Endothelial cell of umbilical vein (primary cell): Measurements from ENCODE around the gene ARHGAP28. TPM values are rescaled to one million over a fixed set of nuclear protein-coding genes. Genes with fewer than 3 reads are reported as not detected.

Source experiments
- BruUV-seq: library from RNA; stranded (reverse); fragments of 400-500 nt; replicated peaks from 2 replicates; lab custom pipeline; 2021; lab: Mats Ljungman, UMichigan
- CTCF ChIA-PET: fragments of 300-600, 350-600 bp; sonication (Branson Sonifier 250); formaldehyde crosslinking; loops from one replicate; lab custom pipeline; 2021; ENCODE audit warnings: antibody characterized with exemption, inconsistent platforms; lab: Charles Lee
- POLR2A ChIA-PET: fragments of 300-600, 350-600 bp; sonication (Branson Sonifier 250); formaldehyde crosslinking; loops from one replicate; lab custom pipeline; 2021; ENCODE audit warnings: antibody characterized with exemption, inconsistent platforms; lab: Charles Lee
- DNase-seq: peaks from one replicate; pipeline ENCODE4 v3.0.0-alpha.2; 2011; ENCODE audit warnings: low read depth, low spot score
- FAIRE-seq: peaks from 2 replicates; lab custom pipeline; 2011; peaks lifted over from hg19 to GRCh38; lab: Jason Lieb, UNC
- H2AFZ ChIP-seq: 2 replicates; pipeline ENCODE4 v1.6.0; 2012; ENCODE audit warnings: low read depth, low read length, control low read depth, inconsistent platforms
- H3K27ac ChIP-seq: 2 replicates; pipeline ENCODE4 v1.5.1; 2011; ENCODE audit warnings: low read depth, mild to moderate bottlenecking, control low read depth, low read length, moderate library complexity; ENCODE audit not compliant: insufficient read depth
- H3K27me3 ChIP-seq, 2 experiments: 2 replicates each; pipeline versions ENCODE4 v1.6.0 to v1.6.1; 2011; ENCODE audit warnings: low read length in 2 of 2, mixed read lengths in 1 of 2; ENCODE audit not compliant: control insufficient read depth in 2 of 2, insufficient read depth in 2 of 2
- H3K36me3 ChIP-seq, 2 experiments: 2 replicates in 1 of 2; 3 replicates in 1 of 2; pipeline ENCODE4 v1.5.1; 2011; ENCODE audit warnings: low read length in 2 of 2, mild to moderate bottlenecking in 1 of 2, moderate library complexity in 1 of 2; ENCODE audit not compliant: control insufficient read depth in 2 of 2, insufficient read depth in 2 of 2; ENCODE audit errors: extremely low read depth in 1 of 2
- H3K4me1 ChIP-seq: 3 replicates; pipeline ENCODE4 v1.5.1; 2011; ENCODE audit warnings: mild to moderate bottlenecking, low read length; ENCODE audit not compliant: control insufficient read depth, insufficient read depth; ENCODE audit errors: extremely low read depth
- H3K4me2 ChIP-seq: 2 replicates; pipeline ENCODE4 v1.6.1; 2011; ENCODE audit warnings: low read length, control low read depth, mixed read lengths; ENCODE audit not compliant: insufficient read depth
- H3K4me3 ChIP-seq, 3 experiments: fragments of 200-600 bp in 1 of 3; sonication (generic), shearing (Covaris generic) in 1 of 3; replicated peaks in 1 of 3; 2 replicates each; pipeline ENCODE4 v1.5.1; 2011 to 2016; ENCODE audit warnings: control low read depth in 3 of 3, low read length in 3 of 3, mild to moderate bottlenecking in 2 of 3, inconsistent platforms in 1 of 3, low read depth in 1 of 3, moderate library complexity in 1 of 3; ENCODE audit not compliant: insufficient read depth in 1 of 3
- H3K79me2 ChIP-seq: 2 replicates; pipeline ENCODE4 v1.6.0; 2012; ENCODE audit warnings: low read length, inconsistent platforms; ENCODE audit not compliant: control insufficient read depth, insufficient read depth
- H3K9ac ChIP-seq: replicated peaks from 2 replicates; pipeline ENCODE3; 2011; ENCODE audit warnings: low read length, control low read depth; ENCODE audit not compliant: insufficient read depth; ENCODE audit errors: extremely low read depth
- H3K9me1 ChIP-seq: replicated peaks from 3 replicates; pipeline ENCODE4 v1.6.0; 2011; ENCODE audit warnings: mild to moderate bottlenecking, low read length; ENCODE audit not compliant: control insufficient read depth, insufficient read depth; ENCODE audit errors: extremely low read depth
- H3K9me3 ChIP-seq: replicated peaks from 2 replicates; pipeline ENCODE4 v1.5.1; 2012; ENCODE audit warnings: low read length, inconsistent platforms; ENCODE audit not compliant: control insufficient read depth, insufficient read depth
- H4K20me1 ChIP-seq: replicated peaks from 2 replicates; pipeline ENCODE3; 2011; ENCODE audit warnings: mild to moderate bottlenecking, low read length; ENCODE audit not compliant: control insufficient read depth, insufficient read depth; ENCODE audit errors: extremely low read depth
- CTCF ChIP-seq, 2 donors: IDR thresholded peaks; 1 replicate in 1 of 2; 2 replicates in 1 of 2; pipeline ENCODE4 v1.5.1; 2011; ENCODE audit warnings: low read length in 2 of 2, mild to moderate bottlenecking in 2 of 2, moderate library complexity in 2 of 2, control low read depth in 1 of 2, inconsistent platforms in 1 of 2, low read depth in 1 of 2; ENCODE audit not compliant: insufficient read depth in 1 of 2; ENCODE audit errors: extremely low read depth in 1 of 2
- EZH2 ChIP-seq: IDR thresholded peaks from 2 replicates; pipeline ENCODE4 v1.6.1; 2012; ENCODE audit warnings: borderline replicate concordance, low read depth, mild to moderate bottlenecking, moderate library complexity, low read length, inconsistent platforms; ENCODE audit not compliant: severe bottlenecking
- FOS ChIP-seq: IDR thresholded peaks from 2 replicates; pipeline ENCODE4 v1.6.1; 2011; ENCODE audit warnings: mild to moderate bottlenecking, low read length, moderate library complexity, borderline replicate concordance; ENCODE audit not compliant: insufficient read depth
- GATA2 ChIP-seq: IDR thresholded peaks from 2 replicates; pipeline ENCODE4 v1.7.0; 2011; ENCODE audit warnings: low read depth, mild to moderate bottlenecking, moderate library complexity, mixed read lengths, low read length; ENCODE audit not compliant: insufficient read length, insufficient read depth
- JUN ChIP-seq: IDR thresholded peaks from 2 replicates; pipeline ENCODE4 v1.6.1; 2011; ENCODE audit warnings: borderline replicate concordance, low read depth; ENCODE audit not compliant: insufficient read length, insufficient read depth
- MYC ChIP-seq: IDR thresholded peaks from one replicate; pipeline ENCODE4 v1.6.1; 2011; ENCODE audit warnings: mild to moderate bottlenecking, low read depth, low read length
- POLR2A ChIP-seq: IDR thresholded peaks from 2 replicates; pipeline ENCODE4 v1.6.1; 2012; ENCODE audit warnings: low read depth, mild to moderate bottlenecking, control low read depth, low read length
- POLR2AphosphoS5 ChIP-seq: IDR thresholded peaks from 2 replicates; pipeline ENCODE4 v1.6.1; 2012; ENCODE audit warnings: low read depth, mild to moderate bottlenecking, control low read depth, low read length, moderate library complexity; ENCODE audit not compliant: insufficient read depth
- dilution Hi-C: fragments of 300-500 bp; cut with MboI; formaldehyde crosslinking; loops from one replicate; pipeline ENCODE4 v1.15.0; 2019; ENCODE audit warnings: low sequenced_read_pairs; ENCODE audit not compliant: extremely low pct_ligation_motif_present
- intact Hi-C: fragments of 100-400 bp; cut with micrococcal nuclease; formaldehyde crosslinking; loops from one replicate; pipeline ENCODE4 v1.10.0; 2022
- polyA plus RNA-seq, 4 experiments: library from polyadenylated mRNA; depleted of rRNA in 3 of 4; stranded (reverse) in 3 of 4; unstranded in 1 of 4; fragments of >200 nt; gene quantifications; 2 replicates each; pipeline versions ENCODE4 v1.2.1 to v1.2.3, GENCODE V29; 2011 to 2012; ENCODE audit warnings: missing spikeins in 1 of 4
- total RNA-seq: library from RNA; stranded (reverse); gene quantifications from 2 replicates; pipeline ENCODE4 v1.2.3, GENCODE V29; 2021
- TF ChIP-seq, protein P1 (sequence below): IDR thresholded peaks from 2 replicates; pipeline ENCODE4 v1.6.1; 2011; ENCODE audit not compliant: insufficient read depth, insufficient read length

The ARHGAP28 gene
- total and polyA plus RNA-seq, 2 donors (not counting 3 experiments of a cell fraction or from before 2014, with no cell fraction given), result 3.8 to 23.4 TPM

GRCh38 chr18:6797171-6797570 lies 67.7 kb downstream of the ARHGAP28 start:
- Histone ChIP-seq H3K27ac (no peak overlapping the region), H3K36me3 (no peaks in the 10 kb centered on the region), H3K4me3 (no peak overlapping the region), H3K9ac (no peak overlapping the region), H3K9me3 (no peaks in the 10 kb centered on the region), H3K79me2 (no peaks in the 10 kb centered on the region), H3K27me3 (no peaks in the 10 kb centered on the region), H4K20me1 (no peaks in the 10 kb centered on the region), H2AFZ (no peak overlapping the region), H3K9me1 (no peaks in the 10 kb centered on the region), H3K4me1 (peaks cover 4% of the 10 kb centered on the region), H3K4me2 (no peak overlapping the region)
- DNase-seq (no peak), FAIRE-seq (no peak)
- intact Hi-C loops (no loop called here), dilution Hi-C loops (no loop called here)
- ChIA-PET CTCF (interaction anchor here (1.7 kb wide), 1 partner anchor 10 kb away, joined by 5 read pairs; no protein-coding TSS in a partner anchor), POLR2A (no interaction called here)
- no TSS peak for BruUV-seq
- TF ChIP-seq POLR2AphosphoS5, result no peak
- TF ChIP-seq EZH2, result no peak
- TF ChIP-seq CTCF (IDR thresholded peaks at IDR 0.05; ENCODE audit: extremely low read depth in 1 of 2, insufficient read depth in 1 of 2, low read depth in 1 of 2, low read length in 2 of 2), result no peak
- no peak for TF ChIP-seq POLR2A
- no peak for TF ChIP-seq GATA2
- TF ChIP-seq, protein P1, sequence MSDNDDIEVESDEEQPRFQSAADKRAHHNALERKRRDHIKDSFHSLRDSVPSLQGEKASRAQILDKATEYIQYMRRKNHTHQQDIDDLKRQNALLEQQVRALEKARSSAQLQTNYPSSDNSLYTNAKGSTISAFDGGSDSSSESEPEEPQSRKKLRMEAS, result no peak
- no peak for TF ChIP-seq JUN
- TF ChIP-seq MYC, result no peak
- no peak for TF ChIP-seq FOS
